Fibroblast of lung (primary cell): Measurements from ENCODE around the gene CEBPE. TPM values are rescaled to one million over a fixed set of nuclear protein-coding genes. Genes with fewer than 3 reads are reported as not detected.

Experiments used
- DNase-seq, 2 donors: peaks; one replicate each; pipeline versions ENCODE4 v3.0.0 to v3.0.0-alpha.2; 2010; ENCODE audit warnings: low read depth in 2 of 2
- H2AFZ ChIP-seq: 2 replicates; pipeline ENCODE4 v1.5.1; 2012; ENCODE audit warnings: low read length, control low read depth, inconsistent platforms
- H3K27ac ChIP-seq: 2 replicates; pipeline ENCODE4 v1.5.1; 2011; ENCODE audit warnings: low read length, control low read depth; ENCODE audit not compliant: insufficient read depth
- H3K27me3 ChIP-seq: 2 replicates; pipeline ENCODE4 v1.5.1; 2011; ENCODE audit warnings: mild to moderate bottlenecking, low read length; ENCODE audit not compliant: control insufficient read depth, insufficient read depth
- H3K36me3 ChIP-seq: 2 replicates; pipeline ENCODE4 v1.5.1; 2011; ENCODE audit warnings: low read length; ENCODE audit not compliant: control insufficient read depth, insufficient read depth
- H3K4me1 ChIP-seq: 2 replicates; pipeline ENCODE4 v1.5.1; 2011; ENCODE audit warnings: low read length; ENCODE audit not compliant: control insufficient read depth, insufficient read depth; ENCODE audit errors: extremely low read depth
- H3K4me2 ChIP-seq: 2 replicates; pipeline ENCODE4 v1.5.1; 2011; ENCODE audit warnings: low read length, control low read depth; ENCODE audit not compliant: insufficient read depth; ENCODE audit errors: extremely low read depth
- H3K4me3 ChIP-seq, 4 experiments: fragments of 200-600 bp in 1 of 4; sonication (generic) in 1 of 4; replicated peaks in 1 of 4; 2 replicates each; pipeline ENCODE4 v1.5.1; 2011 to 2016; ENCODE audit warnings: low read length in 4 of 4, low read depth in 3 of 4, mild to moderate bottlenecking in 3 of 4, control low read depth in 2 of 4, inconsistent platforms in 1 of 4, mixed read lengths in 1 of 4; ENCODE audit not compliant: insufficient read depth in 1 of 4; ENCODE audit errors: control extremely low read depth in 1 of 4
- H3K79me2 ChIP-seq: 2 replicates; pipeline ENCODE4 v1.5.1; 2012; ENCODE audit warnings: mild to moderate bottlenecking, low read length, inconsistent platforms; ENCODE audit not compliant: control insufficient read depth, insufficient read depth
- H3K9ac ChIP-seq: 2 replicates; pipeline ENCODE4 v1.5.1; 2011; ENCODE audit warnings: mild to moderate bottlenecking, low read length, control low read depth; ENCODE audit not compliant: insufficient read depth
- H3K9me3 ChIP-seq: 2 replicates; pipeline ENCODE4 v1.5.1; 2012; ENCODE audit warnings: low read depth, low read length; ENCODE audit not compliant: control insufficient read depth, insufficient read depth
- H4K20me1 ChIP-seq: 2 replicates; pipeline ENCODE4 v1.5.1; 2011; ENCODE audit warnings: low read length; ENCODE audit not compliant: control insufficient read depth, insufficient read depth; ENCODE audit errors: extremely low read depth
- EZH2 ChIP-seq: IDR thresholded peaks from 2 replicates; pipeline ENCODE4 v1.5.1; 2012; ENCODE audit warnings: low read length, control low read depth, mild to moderate bottlenecking; ENCODE audit errors: missing control alignments
- polyA plus RNA-seq, 2 donors: library from polyadenylated mRNA; depleted of rRNA in 1 of 2; stranded (reverse) in 1 of 2; unstranded in 1 of 2; fragments of >200 nt; gene quantifications; 2 replicates each; pipeline ENCODE4 v1.2.1, GENCODE V29; 2011 to 2012; ENCODE audit warnings: missing spikeins in 1 of 2
- total RNA-seq: library from RNA; depleted of rRNA; stranded (reverse); fragments of >200 nt; gene quantifications from 2 replicates; pipeline ENCODE4 v1.2.1, GENCODE V29; 2014
- TF ChIP-seq, protein P1 (sequence below), 2 donors: IDR thresholded peaks in 1 of 2; conservative IDR thresholded peaks in 1 of 2; 1 replicate in 1 of 2; 2 replicates in 1 of 2; pipeline ENCODE4 v1.5.1; 2011 to 2012; ENCODE audit warnings: low read length in 2 of 2, control low read depth in 1 of 2, inconsistent platforms in 1 of 2, low read depth in 1 of 2, mild to moderate bottlenecking in 1 of 2

Gene CEBPE
- total and polyA plus RNA-seq, 2 donors (not counting 1 experiment from before 2014, with no cell fraction given), result not detected

DNA sequence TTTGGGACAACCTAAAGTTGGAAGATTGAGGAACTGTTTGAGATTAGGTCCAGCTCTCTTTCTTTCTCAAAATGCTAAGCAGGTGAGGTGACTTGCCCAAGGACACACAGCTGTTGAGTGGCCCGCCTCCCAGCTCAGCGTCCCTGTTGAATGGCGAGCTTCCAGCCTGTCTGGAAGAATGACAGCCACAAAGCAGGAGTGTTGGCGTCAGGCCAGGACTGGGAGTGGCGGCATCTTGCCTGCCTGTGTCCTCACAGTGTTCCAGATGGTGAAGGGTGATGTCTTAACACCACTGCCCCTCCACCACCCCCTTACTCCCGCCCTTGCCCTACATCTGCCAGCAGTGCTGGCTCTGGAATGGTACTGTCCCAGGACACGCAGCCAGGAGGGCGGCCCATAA lies 4.4 kb upstream of the CEBPE start:
- Histone ChIP-seq H3K79me2 (no peaks in the 10 kb centered on the region), H2AFZ (no peak overlapping the region), H3K4me1 (peaks cover 3% of the 10 kb centered on the region), H3K27me3 (no peaks in the 10 kb centered on the region), H3K27ac (no peak overlapping the region), H3K9me3 (no peaks in the 10 kb centered on the region), H3K4me3 (no peak overlapping the region), H3K36me3 (no peaks in the 10 kb centered on the region), H3K4me2 (no peak overlapping the region), H3K9ac (no peak overlapping the region), H4K20me1 (no peaks in the 10 kb centered on the region)
- no peak for TF ChIP-seq EZH2
- TF ChIP-seq, protein P1, sequence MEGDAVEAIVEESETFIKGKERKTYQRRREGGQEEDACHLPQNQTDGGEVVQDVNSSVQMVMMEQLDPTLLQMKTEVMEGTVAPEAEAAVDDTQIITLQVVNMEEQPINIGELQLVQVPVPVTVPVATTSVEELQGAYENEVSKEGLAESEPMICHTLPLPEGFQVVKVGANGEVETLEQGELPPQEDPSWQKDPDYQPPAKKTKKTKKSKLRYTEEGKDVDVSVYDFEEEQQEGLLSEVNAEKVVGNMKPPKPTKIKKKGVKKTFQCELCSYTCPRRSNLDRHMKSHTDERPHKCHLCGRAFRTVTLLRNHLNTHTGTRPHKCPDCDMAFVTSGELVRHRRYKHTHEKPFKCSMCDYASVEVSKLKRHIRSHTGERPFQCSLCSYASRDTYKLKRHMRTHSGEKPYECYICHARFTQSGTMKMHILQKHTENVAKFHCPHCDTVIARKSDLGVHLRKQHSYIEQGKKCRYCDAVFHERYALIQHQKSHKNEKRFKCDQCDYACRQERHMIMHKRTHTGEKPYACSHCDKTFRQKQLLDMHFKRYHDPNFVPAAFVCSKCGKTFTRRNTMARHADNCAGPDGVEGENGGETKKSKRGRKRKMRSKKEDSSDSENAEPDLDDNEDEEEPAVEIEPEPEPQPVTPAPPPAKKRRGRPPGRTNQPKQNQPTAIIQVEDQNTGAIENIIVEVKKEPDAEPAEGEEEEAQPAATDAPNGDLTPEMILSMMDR (conservative IDR thresholded peaks at IDR 0.05 in 1 of 2, IDR thresholded peaks at IDR 0.05 in 1 of 2; ENCODE audit: low read depth in 1 of 2, low read length in 2 of 2), result no peak
- DNase-seq, result peak in 1 of 2 donors; percentile 19

DNA sequence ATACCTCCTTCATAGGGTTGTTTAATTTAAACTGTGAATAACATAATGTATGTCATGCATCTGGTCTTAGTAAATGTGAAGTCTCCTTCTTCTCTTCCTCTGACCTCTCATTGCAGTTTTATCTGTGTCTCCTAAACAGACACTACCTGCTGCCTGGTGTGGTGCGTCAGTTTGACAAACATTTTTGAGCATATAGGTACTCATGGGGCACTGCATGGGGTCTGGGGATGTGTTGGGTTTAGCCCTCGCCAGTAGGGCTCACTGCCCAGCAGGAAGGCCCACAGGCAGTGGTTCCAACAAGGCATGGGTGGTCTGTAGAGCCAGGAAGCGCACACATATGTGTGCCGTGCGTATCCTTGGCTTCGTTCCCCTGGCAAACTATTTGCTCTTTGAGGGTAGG lies 3.0 kb upstream of the CEBPE start:
- no peak overlapping the region for H2AFZ ChIP-seq
- no peak overlapping the region for H3K27ac ChIP-seq
- no peak overlapping the region for H3K9ac ChIP-seq
- no peaks in the 10 kb centered on the region for H3K9me3 ChIP-seq
- no peaks in the 10 kb centered on the region for H3K27me3 ChIP-seq
- TF ChIP-seq EZH2, result no peak
- TF ChIP-seq, protein P1 (conservative IDR thresholded peaks at IDR 0.05 in 1 of 2, IDR thresholded peaks at IDR 0.05 in 1 of 2; ENCODE audit: low read depth in 1 of 2, low read length in 2 of 2), result no peak
- no peak overlapping the region for H3K4me3 ChIP-seq
- no peak overlapping the region for H3K4me2 ChIP-seq
- peaks cover 3% of the 10 kb centered on the region for H3K4me1 ChIP-seq
- DNase-seq, result no peak
- H3K79me2 ChIP-seq, result no peaks in the 10 kb centered on the region
- H3K36me3 ChIP-seq, result no peaks in the 10 kb centered on the region
- H4K20me1 ChIP-seq, result no peaks in the 10 kb centered on the region

DNA sequence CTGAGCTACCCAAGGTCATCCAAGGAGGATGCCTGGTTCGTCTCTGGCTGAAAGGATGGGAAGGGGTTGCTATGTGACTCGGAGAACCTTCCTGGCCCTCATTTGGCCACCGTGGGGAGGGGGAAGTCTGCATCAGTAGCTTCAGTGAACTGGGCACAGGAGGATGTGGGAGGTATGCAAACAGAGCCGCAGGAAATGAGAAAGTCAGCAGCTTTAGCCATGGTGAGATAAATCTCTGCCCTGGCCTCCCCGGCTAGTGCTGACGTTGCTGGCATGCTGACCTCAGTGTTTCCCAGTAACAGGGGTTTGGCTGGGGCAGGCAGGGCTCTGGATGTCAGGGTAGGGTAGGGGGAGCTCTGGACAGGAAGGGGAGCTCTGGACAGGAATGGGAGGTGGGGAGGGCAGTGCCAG lies 2.3 kb upstream of the CEBPE start:
- Histone ChIP-seq H3K27ac (peak overlapping the region; percentile 24), H3K36me3 (no peaks in the 10 kb centered on the region), H3K79me2 (no peaks in the 10 kb centered on the region), H3K27me3 (no peaks in the 10 kb centered on the region), H3K9me3 (no peaks in the 10 kb centered on the region), H3K4me2 (no peak overlapping the region), H2AFZ (peak overlapping the region; percentile 24), H3K4me3 (no peak overlapping the region), H3K9ac (no peak overlapping the region), H4K20me1 (no peaks in the 10 kb centered on the region), H3K4me1 (peaks cover 3% of the 10 kb centered on the region)
- DNase-seq, result peak; percentile 54 to 82
- TF ChIP-seq, protein P1 (conservative IDR thresholded peaks at IDR 0.05 in 1 of 2, IDR thresholded peaks at IDR 0.05 in 1 of 2; ENCODE audit: low read depth in 1 of 2, low read length in 2 of 2), result no peak
- TF ChIP-seq EZH2, result no peak
